ENCODE data around the gene CCDC69.

The CCDC69 gene

DNA sequence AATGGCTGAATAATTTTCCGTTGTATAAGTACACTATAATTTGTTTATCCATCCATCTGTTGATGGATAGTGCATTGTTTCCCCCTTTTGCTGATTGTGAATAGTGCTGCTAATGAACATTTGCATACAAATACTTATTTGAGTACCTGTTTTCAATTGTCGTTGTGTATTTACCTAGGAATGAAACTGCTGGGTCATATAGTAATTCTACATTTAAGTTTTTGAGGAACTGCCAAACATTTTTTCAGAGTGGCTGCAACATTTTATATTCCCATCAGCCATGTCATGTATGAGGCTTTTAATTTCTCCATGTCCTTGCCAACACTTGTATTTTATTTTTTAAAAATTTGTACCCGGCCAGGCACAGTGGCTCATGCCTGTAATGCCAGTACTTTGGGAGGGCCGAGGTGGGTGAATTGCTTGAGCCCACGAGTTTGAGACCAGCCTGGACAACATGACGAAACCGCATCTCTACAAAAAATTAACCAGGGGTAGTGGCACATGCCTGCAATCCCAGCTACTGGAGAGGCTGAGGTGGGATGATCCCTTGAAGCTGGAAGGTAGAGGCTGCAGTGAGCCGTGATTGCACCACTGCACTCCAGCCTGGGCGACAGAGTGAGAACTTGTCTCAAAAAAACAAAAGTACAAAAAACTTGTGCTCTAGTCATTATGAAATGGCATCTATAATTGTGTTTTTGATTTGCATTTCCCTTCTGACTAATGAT is 64.1 kb downstream of the CCDC69 start:
- DNase-seq: no peak

DNA sequence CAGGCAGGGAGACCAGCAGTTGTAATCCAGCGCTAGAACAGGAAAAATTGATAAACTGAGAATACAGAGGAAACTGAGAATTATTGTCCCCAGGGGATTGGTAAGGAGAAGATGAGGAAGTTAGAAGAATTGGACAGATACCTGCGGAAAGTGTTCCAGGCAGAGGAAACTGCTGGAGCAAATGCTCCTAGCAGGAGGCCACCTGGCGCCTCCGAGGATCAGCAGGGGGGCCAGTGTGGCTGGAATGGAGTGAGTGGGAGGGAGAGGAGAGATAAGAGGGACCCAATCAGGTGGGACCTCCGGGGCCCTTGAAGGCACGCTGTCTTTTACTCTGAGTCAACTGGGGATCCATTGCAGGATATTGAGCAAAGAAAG is 65.6 kb downstream of the CCDC69 start:
- DNase-seq: no peak

DNA sequence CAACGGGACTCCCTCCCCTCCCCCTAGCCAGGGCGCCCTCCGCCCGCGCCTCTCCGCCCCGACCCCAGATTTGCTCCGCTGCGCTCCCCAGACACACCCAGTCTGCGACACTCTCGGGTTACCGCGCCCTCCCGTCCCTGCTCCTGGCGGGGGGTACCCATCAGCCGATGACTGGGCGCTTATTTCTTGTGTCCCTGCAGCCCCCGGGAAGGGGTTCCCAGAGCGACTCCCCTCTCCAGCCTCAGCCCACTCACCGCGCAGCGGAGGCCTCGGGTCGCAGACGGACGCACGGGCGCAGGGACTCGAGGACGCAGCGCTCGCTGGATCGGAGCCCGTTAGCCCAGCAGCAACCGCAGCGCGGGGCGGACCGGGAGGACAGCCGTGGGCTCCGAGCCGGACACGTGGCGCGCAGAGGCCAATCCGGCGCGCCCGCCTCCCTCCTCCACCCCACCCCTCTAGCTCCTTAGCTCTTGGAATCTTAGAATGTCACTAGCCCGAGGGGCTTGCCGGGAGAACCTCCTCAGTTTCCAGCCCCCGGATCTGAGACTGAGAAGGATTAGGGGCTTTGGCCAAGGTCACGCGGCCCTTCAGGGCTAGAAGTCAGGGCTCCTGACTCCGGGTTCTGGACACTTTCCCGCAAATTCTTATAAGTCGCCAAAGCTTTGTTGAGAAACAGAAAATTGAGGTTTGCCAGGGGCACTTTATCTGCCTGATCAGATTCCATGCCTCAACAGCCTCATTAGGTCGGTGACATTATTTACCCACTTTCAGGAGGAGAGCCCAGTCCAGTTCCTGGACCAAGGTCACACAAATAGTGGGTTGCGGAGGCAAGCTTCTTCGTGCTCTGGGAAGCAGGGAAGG is 66.2 kb downstream of the CCDC69 start, which contains the start of gene ANXA6:
Gene ANXA6 (minus strand): TSS at position 354 of the 861 bp plus-strand sequence. CDS start 9,878 bp downstream, outside the sequence.
- DNase-seq: peak; percentile 85 to 94 (median 87)

DNA sequence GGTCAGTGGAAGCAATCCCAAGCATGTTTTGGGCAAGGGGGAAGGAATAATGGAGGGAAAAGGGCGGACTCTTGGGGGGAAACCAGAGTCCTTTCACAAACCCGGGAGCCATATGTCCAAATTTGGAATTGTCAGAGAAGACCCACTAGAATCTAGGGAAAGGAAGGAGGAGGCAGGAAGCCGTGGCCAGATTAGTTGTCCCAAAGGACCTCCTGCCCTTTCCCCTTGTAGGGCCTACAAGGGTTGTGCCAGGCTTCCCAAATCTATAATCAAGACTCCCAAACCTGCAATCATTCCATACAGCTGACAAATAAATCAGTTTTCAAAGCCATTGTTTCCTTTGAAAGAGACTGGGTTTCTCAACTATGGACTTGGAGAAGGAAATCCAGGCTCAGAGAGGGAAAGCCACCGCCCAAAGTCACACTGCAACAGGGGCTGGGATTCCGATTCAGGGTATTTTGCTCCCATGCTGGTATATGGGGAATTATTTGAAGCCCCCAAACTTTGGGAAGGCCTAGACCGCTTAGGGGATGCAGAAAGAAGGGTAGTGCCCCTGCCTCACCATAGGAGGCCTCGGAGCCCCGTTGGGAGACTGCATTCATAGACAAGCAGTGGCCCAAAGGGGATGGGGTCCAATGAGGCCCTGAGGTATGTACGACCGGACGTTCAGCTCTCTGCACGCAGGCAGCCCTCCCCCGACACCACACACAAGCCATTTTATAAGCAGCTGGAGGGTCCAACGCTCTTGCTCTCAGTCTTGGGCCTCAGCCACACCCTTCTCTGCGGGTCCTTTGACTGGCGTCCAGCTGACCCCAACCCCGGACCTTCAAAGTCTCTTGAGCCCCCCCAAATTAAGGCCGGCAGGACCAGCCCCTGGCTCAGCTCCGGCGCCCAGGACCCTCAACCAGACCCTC is 67.1 kb downstream of the CCDC69 start:
- DNase-seq: no peak

DNA sequence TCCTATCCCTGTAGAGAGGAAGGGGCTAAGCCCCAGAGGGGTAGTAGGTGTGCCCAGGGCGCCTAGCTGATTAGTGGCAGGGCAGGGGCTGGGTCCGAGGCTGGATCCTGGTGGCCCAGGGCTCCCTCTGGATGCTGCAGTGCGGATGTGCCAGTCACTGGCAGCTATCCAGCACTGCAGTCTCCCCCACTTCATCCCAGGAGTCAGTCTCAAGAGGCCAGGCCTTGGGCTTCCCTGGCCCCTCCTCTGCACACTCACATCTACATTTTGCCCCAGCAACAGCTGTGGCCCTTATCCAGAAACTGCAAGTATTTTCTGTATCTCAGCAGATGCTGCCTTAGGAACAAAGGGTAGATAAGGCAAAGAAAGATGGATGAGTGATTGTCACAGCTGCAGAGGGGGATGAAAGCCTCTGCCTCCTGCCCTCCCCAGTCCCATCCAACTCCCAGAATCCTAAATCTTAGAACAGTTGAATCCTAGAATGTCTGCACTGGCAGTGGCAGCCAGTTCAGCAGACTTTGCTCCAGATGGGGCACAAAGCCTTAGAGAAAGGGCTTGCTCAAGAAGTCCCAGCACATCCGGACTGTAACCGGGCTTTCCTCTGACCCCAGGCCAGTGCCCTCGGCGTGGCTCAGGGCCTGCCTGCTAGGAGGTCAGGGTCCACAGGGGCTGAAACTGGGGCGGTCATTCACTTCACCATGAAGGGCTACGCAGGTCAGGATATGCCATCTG is 68.0 kb downstream of the CCDC69 start:
- DNase-seq: peak in 1 of 3 donors; percentile 24

DNA sequence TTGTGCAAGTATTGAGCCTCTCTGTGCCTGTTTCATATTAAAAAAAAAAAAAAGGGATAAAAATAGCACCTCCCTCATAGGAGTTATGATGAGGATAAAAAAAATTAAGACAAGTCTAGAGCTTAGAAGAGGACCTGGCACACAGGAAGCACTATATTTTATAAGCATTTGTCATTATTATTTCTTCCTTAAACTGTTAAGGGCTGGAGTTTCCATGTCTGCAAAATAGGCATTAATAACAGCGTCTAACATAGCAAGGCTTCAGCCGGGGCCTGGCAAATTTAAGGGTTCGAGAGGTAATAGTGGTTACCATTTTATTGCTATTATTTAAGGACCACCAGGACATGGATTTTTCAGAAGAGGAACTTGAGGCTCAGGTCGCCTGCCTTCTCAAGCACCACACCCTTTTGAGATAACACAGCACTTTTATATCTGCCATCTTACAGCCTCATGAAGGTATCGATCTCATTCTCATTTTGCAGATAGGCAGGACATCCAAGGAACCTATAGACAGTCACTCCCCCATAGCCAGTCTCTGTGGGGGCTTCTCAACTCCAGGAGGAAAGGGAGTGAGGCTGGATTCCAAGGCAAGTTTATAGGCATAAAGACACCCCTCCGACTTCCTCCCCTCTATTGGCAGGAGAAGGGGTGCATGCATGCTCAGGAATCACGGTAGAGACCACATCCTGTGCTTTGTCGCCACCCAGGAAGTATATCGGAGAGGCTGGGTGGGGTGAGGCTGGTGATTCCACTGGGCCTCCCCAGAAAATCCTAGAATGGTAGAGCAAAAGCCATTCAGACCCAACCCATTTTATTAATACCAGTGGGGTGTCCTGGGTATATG is 68.7 kb downstream of the CCDC69 start:
- DNase-seq: peak in 2 of 3 donors; percentile 58 to 70

DNA sequence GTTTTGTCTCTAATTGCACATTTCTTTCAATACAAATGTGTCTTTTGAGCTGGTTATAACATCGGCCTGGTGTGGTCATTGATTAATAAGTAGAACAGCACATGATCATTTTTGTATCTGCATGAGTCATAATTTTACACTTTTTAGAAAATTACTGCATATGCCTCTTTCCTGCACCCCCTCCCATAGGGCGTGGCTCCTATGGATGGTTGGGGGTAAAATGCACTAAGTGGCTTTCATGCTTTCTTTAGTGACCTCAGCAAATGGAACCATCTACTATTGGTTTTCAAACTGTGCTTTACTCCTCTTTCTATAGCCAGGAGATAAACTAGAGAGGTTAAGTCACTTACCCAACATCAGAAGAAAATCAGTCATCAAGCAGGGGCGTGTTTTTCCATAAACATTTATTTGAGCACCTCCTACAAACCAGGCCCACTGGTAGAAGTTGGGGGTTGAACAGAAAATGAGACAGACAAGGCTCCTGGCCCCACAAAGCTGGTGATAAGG is 70.1 kb downstream of the CCDC69 start:
- DNase-seq: peak in 1 of 3 donors; percentile 47

DNA sequence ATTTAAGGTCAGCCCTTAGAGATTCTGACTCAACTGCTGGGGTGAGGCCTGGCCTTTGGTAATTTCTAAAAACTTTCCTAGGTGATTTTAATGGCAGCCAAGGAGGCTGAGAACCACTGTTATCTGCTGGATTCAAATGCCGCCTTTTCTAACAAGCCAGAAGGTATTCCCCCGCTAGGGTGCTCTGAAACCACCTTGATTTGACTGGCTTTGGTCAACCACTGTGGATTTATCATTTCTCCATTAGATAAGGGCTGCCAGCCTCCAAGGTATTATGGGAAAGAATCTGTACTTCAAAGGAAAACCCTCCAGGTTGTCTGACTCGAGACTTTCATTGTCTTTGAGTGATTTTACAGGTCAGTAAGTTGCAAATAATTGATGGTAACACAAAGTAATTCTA is 70.6 kb downstream of the CCDC69 start:
- peak in 1 of 3 donors; percentile 38 for DNase-seq

DNA sequence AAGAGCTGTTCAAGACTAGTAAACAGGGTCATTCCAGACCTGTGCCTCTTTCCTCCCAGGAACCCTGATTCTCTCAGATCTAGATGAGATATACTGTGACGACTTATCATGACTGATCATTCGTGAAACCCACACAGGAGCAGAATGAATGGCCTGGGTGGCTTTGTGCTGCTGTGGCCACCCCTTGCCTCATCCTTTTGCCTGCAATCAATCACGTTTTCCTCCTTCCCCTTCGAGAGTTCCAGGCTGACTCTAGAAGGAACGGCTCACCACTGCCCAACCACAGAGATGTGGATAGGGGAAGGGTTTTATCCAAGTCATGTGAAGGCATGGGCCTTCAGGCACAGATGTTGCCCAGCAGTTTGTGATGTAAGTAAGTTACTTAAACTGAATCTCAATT is 72.1 kb downstream of the CCDC69 start:
- peak; percentile 89 to 94 (median 94) for DNase-seq

DNA sequence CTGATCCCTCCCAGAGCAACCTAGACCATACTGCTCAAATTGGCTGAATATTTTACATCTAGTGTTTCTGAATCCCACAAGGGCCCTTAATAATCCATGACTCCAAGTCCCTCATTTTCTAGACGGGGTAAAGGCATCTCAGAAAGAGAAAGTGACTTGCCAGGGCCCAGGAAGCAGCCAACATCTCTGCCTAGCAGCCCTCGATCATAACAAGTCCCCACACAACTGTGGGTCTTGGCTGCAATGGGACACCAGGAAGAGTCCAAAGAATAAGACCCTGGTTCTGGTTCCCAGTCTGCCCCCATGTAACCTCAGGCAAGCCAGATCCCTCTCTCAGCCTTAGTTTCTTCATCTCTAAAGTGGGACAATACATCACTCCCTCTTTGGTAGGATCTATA is 72.6 kb downstream of the CCDC69 start:
- DNase-seq: no peak

DNA sequence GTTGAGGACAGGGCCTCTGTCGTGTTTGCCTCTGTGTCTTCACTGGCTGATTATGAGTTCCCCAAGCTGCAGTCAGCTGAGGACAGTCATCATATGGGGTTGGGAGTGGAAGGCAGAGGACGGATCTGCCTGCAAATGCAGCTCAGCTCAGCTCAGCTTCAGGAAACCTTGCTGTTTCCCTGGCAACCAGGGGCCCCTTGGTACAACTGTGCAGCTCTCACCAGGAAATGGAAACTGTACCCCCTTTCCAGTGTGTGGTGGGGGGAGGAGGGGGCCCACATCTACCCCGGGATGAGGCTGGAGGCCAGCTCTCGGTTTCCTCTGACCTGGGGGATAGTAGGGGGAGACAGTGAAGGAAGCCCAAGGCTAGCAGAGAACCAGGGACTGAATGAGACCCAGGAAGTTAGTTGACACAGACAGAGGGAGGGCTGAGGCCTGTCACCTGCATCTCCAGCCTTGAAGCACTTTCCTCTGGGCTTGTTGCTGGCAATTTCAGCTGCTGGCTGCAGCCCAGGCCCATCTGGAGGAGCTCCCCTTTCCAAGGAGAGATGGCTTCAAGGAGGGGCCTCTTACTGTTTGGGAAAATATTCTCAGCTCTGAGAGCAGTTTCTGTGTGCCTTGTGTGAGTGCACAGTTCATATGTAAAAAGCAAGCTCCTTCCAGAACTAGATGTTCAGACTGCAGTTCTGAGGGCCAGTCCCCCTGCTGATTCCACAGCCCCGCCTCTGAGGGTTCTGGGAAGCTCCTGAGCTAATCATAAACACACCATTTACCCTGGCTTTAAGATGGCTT is 73.2 kb downstream of the CCDC69 start:
- peak; percentile 68 to 77 (median 69) for DNase-seq

DNA sequence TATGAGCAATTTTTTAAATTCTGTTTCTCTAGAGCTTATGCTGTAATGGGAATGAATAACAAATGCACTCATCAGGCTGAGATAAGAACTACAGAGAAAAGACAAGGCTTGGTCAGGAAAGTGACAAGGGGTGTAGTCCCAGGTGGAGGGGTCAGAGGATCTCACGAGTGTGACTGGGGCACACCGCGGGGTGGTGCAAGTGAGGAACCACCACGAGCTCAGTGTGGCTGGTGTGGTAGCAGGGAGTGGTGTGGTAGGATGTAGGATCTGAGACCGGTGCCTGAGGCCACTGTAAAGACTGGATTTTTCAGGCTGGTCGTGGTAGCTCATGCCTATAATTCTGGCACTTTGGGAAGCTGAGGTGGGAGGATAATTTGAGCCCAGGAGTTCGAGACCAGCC is 75.3 kb downstream of the CCDC69 start:
- DNase-seq: no peak

DNA sequence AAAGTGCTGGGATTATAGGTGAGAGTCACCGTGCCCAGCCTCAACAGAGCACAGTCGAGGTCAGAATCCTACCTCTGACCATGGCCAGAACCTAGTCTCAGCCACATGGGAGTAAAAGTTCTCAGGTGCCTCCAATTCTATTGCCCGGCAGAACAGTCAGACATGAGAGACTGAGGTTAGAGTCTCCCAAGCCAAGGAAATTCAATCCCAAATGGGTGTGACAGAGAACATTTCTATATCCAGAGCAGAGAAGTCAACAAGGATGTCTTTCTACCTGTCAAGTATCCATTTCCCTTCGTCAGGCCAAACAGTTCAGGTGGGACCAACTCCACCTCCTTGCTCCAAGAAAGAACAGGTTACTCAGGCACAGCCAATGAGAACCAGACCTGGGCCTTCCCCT is 76.9 kb downstream of the CCDC69 start:
- no peak for DNase-seq

DNA sequence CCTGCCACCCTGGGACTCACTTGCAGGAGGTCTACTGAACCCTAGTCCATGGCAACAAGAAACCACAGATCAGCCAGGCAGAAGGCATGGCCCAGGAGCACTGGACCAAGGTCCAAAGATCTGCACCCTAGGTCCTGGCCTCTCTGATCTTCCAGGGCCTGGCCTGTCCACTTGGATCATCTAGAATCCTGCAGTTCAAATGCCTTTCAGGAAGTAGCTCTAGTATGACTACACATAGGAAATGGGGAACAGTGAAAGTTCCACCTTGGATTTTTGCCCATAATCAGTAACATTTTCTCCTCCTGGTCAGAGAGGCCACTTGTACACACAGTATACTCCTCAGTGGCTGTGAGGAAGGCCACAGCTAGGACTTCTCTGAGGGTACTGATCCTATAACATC is 77.8 kb downstream of the CCDC69 start:
- peak; percentile 30 to 64 (median 60) for DNase-seq

DNA sequence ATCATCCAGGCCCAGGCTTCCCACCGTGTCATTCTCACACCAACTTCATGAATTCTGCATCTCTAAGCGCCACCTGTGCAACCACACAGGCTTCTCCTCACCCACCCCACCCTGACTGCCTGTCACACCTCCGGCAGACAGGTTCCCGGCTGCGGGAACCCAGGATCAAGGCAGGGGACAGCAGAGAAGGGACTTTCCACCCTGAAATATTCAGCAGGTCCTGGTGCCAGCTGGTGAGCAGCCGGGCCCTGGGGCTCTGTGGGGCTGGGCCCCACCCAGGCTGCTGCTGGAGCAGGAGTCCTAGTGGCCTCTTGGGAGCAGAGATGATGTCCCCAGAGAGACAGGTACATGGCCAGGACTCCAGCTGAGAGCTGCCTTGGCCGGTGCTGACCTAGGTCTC is 79.0 kb downstream of the CCDC69 start:
- no peak for DNase-seq

DNA sequence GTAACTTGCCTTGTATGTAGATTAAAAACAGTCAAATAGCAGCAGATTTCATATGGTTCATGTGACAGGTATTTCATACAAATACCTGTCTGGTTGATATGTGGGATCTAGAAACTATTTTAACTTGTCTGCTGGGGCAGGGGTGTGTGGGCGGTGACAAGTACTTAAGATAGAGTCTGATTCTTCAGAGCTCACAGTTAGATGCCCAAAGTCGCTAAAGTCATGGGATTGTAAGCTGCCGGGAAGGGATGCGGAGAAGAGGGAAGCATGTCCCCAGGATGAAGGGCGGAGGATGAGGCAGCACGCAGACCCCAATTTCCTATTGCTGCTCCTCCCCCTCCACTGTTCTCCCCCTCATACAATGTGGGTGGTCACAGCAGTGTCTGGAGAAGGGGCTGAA is 79.6 kb downstream of the CCDC69 start:
- no peak for DNase-seq

DNA sequence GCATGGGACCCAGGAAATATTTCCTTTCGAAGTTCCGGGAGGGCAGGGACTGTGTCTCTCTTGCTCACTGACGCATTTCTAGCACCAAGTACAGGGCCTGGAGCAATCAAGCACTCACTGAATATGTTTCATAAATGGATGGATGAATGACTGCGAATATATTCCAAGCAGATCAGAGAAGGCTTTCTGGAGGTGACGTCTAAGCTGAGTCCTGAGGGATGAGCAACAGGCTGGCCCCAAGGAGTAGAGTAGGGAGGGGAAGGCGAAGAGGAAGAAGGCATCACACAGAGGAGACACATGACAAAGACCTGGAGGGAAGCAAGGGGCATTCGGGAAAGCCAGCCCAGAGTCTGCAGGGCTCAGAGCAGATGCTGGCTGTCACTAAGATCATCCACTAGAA is 80.2 kb downstream of the CCDC69 start:
- no peak for DNase-seq

DNA sequence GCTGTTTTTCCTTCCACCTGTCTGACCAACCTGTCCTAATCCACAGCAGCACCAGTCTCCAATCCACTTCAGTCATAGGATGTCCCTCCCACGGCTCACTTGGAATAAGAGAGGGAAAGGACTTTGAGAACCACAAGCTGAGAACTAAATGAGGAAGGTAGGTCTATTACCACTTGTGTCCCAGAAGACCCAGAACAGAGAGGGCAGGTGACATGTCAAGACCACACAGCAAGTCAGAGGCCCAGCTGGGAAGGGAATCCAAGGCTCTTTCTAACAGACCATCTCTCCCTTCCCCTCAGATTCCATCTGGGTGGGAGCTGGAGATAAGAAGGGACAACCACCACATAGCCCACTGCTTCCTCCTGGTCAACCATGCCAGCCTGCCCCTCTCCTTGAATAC is 81.0 kb downstream of the CCDC69 start:
- DNase-seq: no peak

DNA sequence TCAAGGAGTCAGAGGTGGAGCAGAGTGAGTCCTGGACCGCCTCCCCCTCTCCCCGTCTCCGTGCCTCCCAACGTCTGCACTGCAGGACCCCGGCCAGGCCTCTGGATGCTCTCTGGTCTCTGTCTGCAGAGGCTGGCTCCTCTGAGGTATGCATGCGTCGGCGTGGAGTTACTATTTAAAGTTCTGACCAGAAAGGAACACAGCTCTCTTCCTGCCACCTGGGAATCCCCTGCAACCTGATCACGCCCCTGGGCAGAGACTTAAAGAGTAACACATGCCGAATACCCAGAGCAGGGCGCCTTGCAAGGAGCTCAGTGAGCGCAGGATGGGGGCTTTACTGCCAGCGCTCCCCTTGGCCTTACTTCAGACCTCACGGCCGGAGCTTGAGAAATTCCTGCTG is 82.4 kb downstream of the CCDC69 start:
- no peak for DNase-seq
